Right atrium auricular region (tissue), 2 donors: ENCODE results near the gene CAPZB. TPM values are rescaled to one million over a fixed set of nuclear protein-coding genes. Genes with fewer than 3 reads are reported as not detected.

Source experiments
- DNase-seq: peaks from one replicate; pipeline ENCODE4 v3.0.0-alpha.2; 2019; ENCODE audit warnings: low spot score
- H3K27ac ChIP-seq, 2 donors: fragments of 200-600 bp; sonication (generic); 1 replicate in 1 of 2; 2 replicates in 1 of 2; pipeline ENCODE4 v1.5.1; 2016 to 2019
- H3K27me3 ChIP-seq, 2 donors: fragments of 200-600 bp; sonication (generic); one replicate each; pipeline versions ENCODE4 v1.5.1 to v1.6.0; 2017 to 2019
- H3K36me3 ChIP-seq: fragments of 200-600 bp; sonication (generic); one replicate; pipeline ENCODE4 v1.5.1; 2016
- H3K4me1 ChIP-seq, 2 donors: fragments of 200-600 bp; sonication (generic); one replicate each; pipeline versions ENCODE4 v1.5.1 to v1.6.0; 2017 to 2019
- H3K4me3 ChIP-seq, 2 donors: fragments of 200-600 bp; sonication (generic); 1 replicate in 1 of 2; 2 replicates in 1 of 2; pipeline ENCODE4 v1.5.1; 2017 to 2019; ENCODE audit warnings: mild to moderate bottlenecking in 1 of 2, moderate library complexity in 1 of 2
- H3K9me3 ChIP-seq, 2 donors: fragments of 200-600 bp; sonication (generic); one replicate each; pipeline ENCODE4 v1.5.1; 2019
- CTCF ChIP-seq, 2 donors: fragments of 200-600 bp; sonication (generic); IDR thresholded peaks; one replicate each; pipeline ENCODE4 v1.5.1; 2019; ENCODE audit warnings: antibody characterized with exemption in 2 of 2
- total RNA-seq, 2 donors: library from RNA; depleted of rRNA; stranded (reverse); fragments of >200 nt; gene quantifications; one replicate each; pipeline ENCODE4 v1.1.0, GENCODE V29; 2016

The CAPZB gene
- total RNA-seq, 2 donors from 2014 or later: 87.8 to 122 TPM

- H3K9me3 ChIP-seq: no peaks in the 10 kb centered on the region
- DNase-seq: no peak
- no peak overlapping the region for H3K4me3 ChIP-seq
- no peaks in the 10 kb centered on the region for H3K4me1 ChIP-seq
- no peak for TF ChIP-seq CTCF (IDR thresholded peaks at IDR 0.05)
- no peaks in the 10 kb centered on the region for H3K27me3 ChIP-seq
- no peak overlapping the region for H3K27ac ChIP-seq
- peaks cover 50% of the 10 kb centered on the region for H3K36me3 ChIP-seq
Observed at GRCh38 chr1:19325368-19325957, 159.9 kb downstream of the CAPZB start.

DNA sequence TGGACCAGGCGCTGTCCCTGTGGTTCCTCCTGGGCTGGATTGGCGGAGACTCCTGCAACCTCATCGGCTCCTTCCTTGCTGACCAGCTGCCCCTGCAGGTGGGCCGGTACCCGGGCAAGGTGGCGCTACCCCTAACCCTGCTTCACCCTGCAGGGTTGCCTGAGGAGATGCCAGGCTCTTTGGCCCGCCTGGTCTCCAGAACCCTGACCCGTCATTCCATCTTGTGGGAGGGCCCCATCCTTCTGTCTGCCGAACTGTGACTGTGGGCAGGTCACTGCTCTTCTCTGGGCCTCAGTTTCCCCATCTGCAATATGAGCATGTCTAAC lies 160.7 kb downstream of the CAPZB start:
- H3K4me3 ChIP-seq: no peak overlapping the region
- TF ChIP-seq CTCF (IDR thresholded peaks at IDR 0.05): no peak
- no peaks in the 10 kb centered on the region for H3K9me3 ChIP-seq
- H3K36me3 ChIP-seq: peaks cover 50% of the 10 kb centered on the region
- H3K27ac ChIP-seq: no peak overlapping the region
- H3K27me3 ChIP-seq: no peaks in the 10 kb centered on the region
- no peak for DNase-seq
- no peaks in the 10 kb centered on the region for H3K4me1 ChIP-seq

DNA sequence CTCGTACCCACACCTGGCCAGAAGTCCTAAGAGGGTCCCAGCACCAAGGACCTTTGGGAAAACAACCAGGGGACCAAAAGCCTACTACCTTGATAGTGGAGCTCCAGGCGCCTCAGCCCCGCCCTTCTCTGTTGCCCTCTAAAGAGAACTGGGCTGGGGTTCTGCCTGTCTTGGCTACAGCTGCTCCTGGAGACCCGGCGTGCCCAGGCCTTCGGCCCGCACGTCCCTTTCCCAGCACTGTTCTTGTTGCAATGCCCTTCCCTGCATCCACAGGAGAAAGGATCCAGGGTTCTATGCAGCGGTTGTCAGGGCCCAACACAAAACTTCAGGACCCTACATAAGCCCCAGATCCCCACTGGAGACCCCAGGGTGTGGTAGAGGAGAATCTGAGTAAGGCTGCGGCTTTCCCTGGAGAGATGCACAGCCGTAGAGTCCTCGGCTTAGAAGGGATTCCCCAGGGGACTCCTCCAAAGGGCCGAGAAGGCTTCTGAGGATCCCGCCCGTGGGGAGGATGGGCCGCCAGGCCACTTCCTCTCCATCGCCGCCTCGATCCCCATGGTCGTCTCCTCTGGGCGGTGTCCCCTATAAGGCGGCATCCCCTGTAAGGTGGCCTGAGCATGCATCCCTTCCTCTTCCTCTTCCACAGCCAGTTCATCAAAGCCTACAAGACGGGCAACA lies 161.2 kb downstream of the CAPZB start:
- Histone ChIP-seq H3K4me1 (no peaks in the 10 kb centered on the region), H3K27ac (no peak overlapping the region), H3K36me3 (peaks cover 50% of the 10 kb centered on the region), H3K9me3 (no peaks in the 10 kb centered on the region), H3K4me3 (no peak overlapping the region), H3K27me3 (no peaks in the 10 kb centered on the region)
- TF ChIP-seq CTCF (IDR thresholded peaks at IDR 0.05): no peak
- DNase-seq: no peak

GRCh38 chr1:19322481-19322880 lies 162.9 kb downstream of the CAPZB start:
- Histone ChIP-seq H3K4me3 (no peak overlapping the region), H3K9me3 (no peaks in the 10 kb centered on the region), H3K27me3 (no peaks in the 10 kb centered on the region), H3K27ac (no peak overlapping the region), H3K36me3 (peaks cover 39% of the 10 kb centered on the region), H3K4me1 (peaks cover 0 to 5% of the 10 kb centered on the region in 2 donors)
- no peak for TF ChIP-seq CTCF (IDR thresholded peaks at IDR 0.05)
- DNase-seq: no peak

DNA sequence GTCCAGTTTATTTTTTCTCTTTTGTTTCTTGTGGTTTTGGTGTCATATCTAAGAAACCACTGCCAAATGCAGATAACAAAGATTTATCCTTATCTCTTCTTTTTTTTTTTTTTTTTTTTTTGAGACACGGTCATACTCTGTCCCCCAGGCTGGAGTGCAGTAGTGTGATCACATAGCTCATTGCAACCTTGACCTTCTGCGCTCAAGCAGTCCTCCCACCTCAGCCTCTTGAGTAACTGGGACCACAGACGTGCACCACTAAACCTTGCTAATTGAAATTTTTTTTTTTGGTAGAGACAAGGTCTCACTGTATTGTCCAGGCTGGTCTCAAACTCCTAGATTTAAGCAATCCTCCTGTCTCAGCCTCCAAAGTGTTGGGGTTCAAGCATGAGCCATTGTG lies 164.3 kb downstream of the CAPZB start:
- Histone ChIP-seq H3K4me3 (no peak overlapping the region), H3K36me3 (peaks cover 25% of the 10 kb centered on the region)

More for the DNA sequence above, 164.3 kb downstream of the CAPZB start:
- no peak for DNase-seq
- TF ChIP-seq CTCF (IDR thresholded peaks at IDR 0.05): no peak
- Histone ChIP-seq H3K27ac (no peak overlapping the region), H3K9me3 (no peaks in the 10 kb centered on the region), H3K27me3 (no peaks in the 10 kb centered on the region), H3K4me1 (peaks cover 0 to 8% of the 10 kb centered on the region in 2 donors)
